ENCODE measurements around the gene ZNF391.
"Not testable (repeated sequence)": the region's sequence is repeated elsewhere in the genome, so short reads cannot be mapped to it uniquely, and the experiment has no call there.

ZNF391 gene

DNA sequence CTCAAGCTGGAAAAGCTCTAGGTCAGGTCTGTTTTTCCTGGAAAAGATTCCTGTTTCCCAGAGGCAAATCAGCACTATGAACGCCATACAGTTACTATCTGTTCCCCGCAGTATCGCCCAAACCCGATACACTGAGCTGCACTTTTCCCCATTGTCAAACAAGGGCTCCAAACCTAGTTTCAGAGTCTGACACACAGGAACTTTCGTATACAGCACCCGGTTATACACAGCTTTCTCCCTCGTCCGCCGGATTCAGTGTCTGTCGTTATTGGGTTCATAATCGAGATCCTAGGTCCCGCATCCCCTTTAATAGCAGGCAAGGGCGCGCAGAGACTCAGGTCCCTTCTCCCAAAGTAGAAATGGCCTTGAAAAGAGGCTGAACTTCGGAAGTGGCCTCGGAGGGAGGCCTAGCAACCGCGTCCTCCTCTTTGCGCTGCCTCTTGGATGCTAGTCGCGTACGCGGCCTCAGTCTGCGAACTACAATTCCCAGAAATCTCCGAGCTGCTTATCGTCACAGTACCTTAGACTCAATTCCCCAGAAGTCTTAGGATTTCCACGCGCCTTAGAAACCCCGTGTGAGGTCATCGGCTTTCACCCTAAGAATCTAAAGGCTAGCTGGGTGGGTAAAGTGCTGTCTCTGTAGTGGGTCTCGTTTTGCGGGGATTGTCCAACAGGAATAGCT is 34.2 kb downstream of the ZNF391 start:
- no peaks in the 10 kb centered on the region for H3K4me1 ChIP-seq (ENCODE audit: control insufficient read depth, insufficient read depth, low read length, poor library complexity, severe bottlenecking)
- no peak overlapping the region for H3K4me3 ChIP-seq (ENCODE audit: extremely low read depth, insufficient read depth, low read length, poor library complexity, severe bottlenecking)
- 94 to 97% methylated on average over 27 of the region's 32 CpGs for WGBS, 2 experiments (ENCODE audit: insufficient coverage in 2 of 2)
- H3K27ac ChIP-seq (ENCODE audit: low read depth, low read length, severe bottlenecking): no peak overlapping the region
- H3K36me3 ChIP-seq (ENCODE audit: control insufficient read depth, insufficient read depth, low read length): no peaks in the 10 kb centered on the region
- no peaks in the 10 kb centered on the region for H3K9me3 ChIP-seq (ENCODE audit: control insufficient read depth, low read length)

DNA sequence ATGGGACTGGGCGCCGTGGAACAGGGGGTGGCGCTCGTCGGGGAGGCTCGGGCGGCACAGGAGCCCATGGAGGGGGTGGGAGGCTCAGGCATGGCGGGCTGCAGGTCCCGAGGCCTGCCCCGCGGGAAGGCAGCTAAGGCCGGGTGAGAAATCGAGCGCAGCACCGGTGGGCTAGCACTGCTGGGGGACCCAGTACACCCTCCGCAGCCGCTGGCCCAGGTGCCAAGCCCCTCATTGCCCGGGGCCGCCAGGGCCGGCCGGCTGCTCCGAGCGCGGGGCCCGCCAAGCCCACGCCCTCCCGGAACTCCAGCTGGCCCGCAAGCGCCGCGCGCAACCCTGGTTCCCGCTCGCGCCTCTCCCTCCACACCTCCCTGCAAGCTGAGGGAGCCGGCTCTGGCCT is 36.3 kb downstream of the ZNF391 start:
- WGBS, 2 experiments (ENCODE audit: insufficient coverage in 2 of 2): 86 to 90% methylated on average over 14 to 22 of the region's 36 CpGs
- H3K27ac ChIP-seq (ENCODE audit: low read depth, low read length, severe bottlenecking); H3K36me3 ChIP-seq (ENCODE audit: control insufficient read depth, insufficient read depth, low read length); H3K4me1 ChIP-seq (ENCODE audit: control insufficient read depth, insufficient read depth, low read length, poor library complexity, severe bottlenecking); H3K9me3 ChIP-seq (ENCODE audit: control insufficient read depth, low read length); H3K4me3 ChIP-seq (ENCODE audit: extremely low read depth, insufficient read depth, low read length, poor library complexity, severe bottlenecking): not testable (repeated sequence)

DNA sequence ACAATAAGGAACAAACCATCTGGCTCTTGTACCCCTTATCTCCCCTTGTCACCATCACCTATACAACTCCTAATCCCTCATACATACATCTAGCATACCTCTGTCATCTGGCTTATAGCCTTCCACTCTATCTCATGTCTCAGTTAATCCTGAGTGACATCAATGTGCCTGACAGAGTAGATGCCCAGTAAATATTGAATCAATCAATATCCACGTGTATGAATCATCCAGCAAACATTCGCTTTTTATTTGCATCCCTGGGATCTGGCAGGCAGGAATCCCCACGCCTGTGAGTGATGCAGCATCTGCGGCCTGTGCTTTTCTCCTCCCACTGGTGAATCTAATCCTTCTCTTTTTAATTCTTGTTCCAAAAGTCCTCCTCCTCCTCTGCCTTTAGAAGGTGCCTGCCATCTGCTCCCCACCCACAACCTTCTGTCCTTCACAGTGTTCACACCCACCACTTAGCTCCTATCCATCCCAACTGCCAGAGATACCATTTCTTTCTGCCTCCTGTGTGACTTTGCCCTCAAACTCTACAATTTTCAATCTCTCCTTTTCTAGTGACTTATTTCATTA is 37.6 kb downstream of the ZNF391 start:
- 86 to 93% methylated on average over 4 of the region's 4 CpGs for WGBS, 2 experiments (ENCODE audit: insufficient coverage in 2 of 2)
- no peak overlapping the region for H3K27ac ChIP-seq (ENCODE audit: low read depth, low read length, severe bottlenecking)

DNA sequence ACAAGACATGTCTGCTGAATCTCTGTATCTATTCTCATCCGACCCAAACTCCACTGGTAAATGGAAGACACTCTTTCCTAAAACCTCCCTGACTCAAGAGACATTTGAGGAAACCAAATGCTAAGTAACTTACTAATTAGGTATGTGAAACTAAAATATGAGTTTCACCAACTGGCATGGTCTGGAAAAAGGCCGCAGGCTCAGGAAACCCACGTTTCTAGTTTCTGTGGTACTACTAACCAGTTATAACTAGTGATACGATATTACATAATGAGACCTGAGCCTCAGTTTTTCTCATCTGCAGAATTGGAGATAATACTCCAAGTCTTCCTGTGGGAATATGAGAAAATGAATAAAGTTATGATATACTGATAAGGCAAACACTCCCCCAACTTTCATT is 39.9 kb downstream of the ZNF391 start:
- no peaks in the 10 kb centered on the region for H3K4me1 ChIP-seq (ENCODE audit: control insufficient read depth, insufficient read depth, low read length, poor library complexity, severe bottlenecking)
- H3K9me3 ChIP-seq (ENCODE audit: control insufficient read depth, low read length): no peaks in the 10 kb centered on the region
- H3K36me3 ChIP-seq (ENCODE audit: control insufficient read depth, insufficient read depth, low read length): no peaks in the 10 kb centered on the region
- WGBS, 2 experiments (ENCODE audit: insufficient coverage in 2 of 2): 94% methylated on average over 3 of the region's 4 CpGs
- H3K4me3 ChIP-seq (ENCODE audit: extremely low read depth, insufficient read depth, low read length, poor library complexity, severe bottlenecking): no peak overlapping the region
- no peak overlapping the region for H3K27ac ChIP-seq (ENCODE audit: low read depth, low read length, severe bottlenecking)

More for the DNA sequence above, 37.6 kb downstream of the ZNF391 start:
- Histone ChIP-seq H3K9me3 (ENCODE audit: control insufficient read depth, low read length) (no peaks in the 10 kb centered on the region), H3K36me3 (ENCODE audit: control insufficient read depth, insufficient read depth, low read length) (no peaks in the 10 kb centered on the region), H3K4me1 (ENCODE audit: control insufficient read depth, insufficient read depth, low read length, poor library complexity, severe bottlenecking) (no peaks in the 10 kb centered on the region), H3K4me3 (ENCODE audit: extremely low read depth, insufficient read depth, low read length, poor library complexity, severe bottlenecking) (no peak overlapping the region)

DNA sequence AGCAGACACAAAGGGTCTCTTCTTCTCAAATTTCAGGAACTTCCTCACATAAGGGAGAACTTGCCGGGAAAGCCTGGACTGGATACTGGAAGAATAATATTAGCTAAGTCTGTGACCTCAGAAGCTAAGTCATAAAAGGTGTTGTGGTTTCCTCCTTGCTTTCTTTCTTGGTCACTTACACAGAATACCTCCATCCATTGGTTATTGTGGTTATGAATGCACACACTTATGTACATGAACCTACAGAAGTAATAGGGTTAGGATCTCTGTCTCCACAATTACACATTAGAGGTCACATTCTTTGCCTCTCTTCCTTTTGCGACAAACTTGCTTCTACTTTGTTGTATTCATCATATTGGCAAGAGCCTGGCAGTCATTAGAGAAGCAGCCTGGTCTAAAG is 40.4 kb downstream of the ZNF391 start:
- H3K4me3 ChIP-seq (ENCODE audit: extremely low read depth, insufficient read depth, low read length, poor library complexity, severe bottlenecking): no peak overlapping the region
- no peaks in the 10 kb centered on the region for H3K9me3 ChIP-seq (ENCODE audit: control insufficient read depth, low read length)
- H3K4me1 ChIP-seq (ENCODE audit: control insufficient read depth, insufficient read depth, low read length, poor library complexity, severe bottlenecking): no peaks in the 10 kb centered on the region
- H3K27ac ChIP-seq (ENCODE audit: low read depth, low read length, severe bottlenecking): no peak overlapping the region
- WGBS, 2 experiments (ENCODE audit: insufficient coverage in 2 of 2): 88% methylated on average over 1 of the region's 2 CpGs; no CpG with 5 or more reads in 1 of the 2 experiments
- no peaks in the 10 kb centered on the region for H3K36me3 ChIP-seq (ENCODE audit: control insufficient read depth, insufficient read depth, low read length)

DNA sequence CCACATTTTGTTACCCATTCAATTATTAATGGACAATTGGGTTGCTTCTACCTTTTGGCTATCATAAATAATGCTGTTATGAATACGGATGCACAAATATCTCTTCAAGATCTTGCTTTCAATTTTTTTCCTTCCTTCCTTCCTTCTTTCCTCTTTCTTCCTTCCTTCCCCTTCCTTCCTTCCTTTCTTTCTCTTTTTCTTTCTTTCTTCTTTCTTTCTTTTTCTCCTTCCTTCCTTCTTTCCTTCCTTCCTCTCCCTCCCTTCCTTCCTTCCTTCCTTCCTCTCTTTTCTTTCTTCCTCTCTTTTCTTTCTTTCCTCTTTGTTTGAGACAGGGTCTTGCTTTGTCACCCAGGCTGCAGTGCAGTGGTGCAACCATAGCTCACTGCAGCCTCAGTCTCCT is 45.2 kb downstream of the ZNF391 start:
- Histone ChIP-seq H3K36me3 (ENCODE audit: control insufficient read depth, insufficient read depth, low read length) (no peaks in the 10 kb centered on the region), H3K9me3 (ENCODE audit: control insufficient read depth, low read length) (no peaks in the 10 kb centered on the region), H3K4me1 (ENCODE audit: control insufficient read depth, insufficient read depth, low read length, poor library complexity, severe bottlenecking) (no peaks in the 10 kb centered on the region), H3K27ac (ENCODE audit: low read depth, low read length, severe bottlenecking) (no peak overlapping the region), H3K4me3 (ENCODE audit: extremely low read depth, insufficient read depth, low read length, poor library complexity, severe bottlenecking) (no peak overlapping the region)
- WGBS, 2 experiments (ENCODE audit: insufficient coverage in 2 of 2): 67 to 82% methylated on average over 1 of the region's 1 CpG

DNA sequence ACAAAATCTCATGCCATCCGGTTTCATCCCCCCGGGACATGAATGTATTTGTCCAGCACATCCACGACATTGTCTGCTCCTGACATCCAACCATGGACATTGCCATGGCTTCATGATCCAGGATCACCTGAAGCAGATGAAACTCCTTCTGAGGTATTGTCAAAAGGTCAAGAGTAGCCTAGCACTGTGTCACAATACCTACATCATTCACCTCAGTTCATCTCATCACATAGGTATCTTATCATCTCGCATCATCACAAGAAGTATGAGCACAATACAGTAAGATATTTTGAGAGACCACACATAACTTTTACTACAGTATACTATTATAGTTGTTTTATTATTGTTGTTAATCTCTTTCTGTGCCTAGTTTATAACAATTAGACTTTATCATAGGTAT is 50.8 kb downstream of the ZNF391 start:
- no peaks in the 10 kb centered on the region for H3K36me3 ChIP-seq (ENCODE audit: control insufficient read depth, insufficient read depth, low read length)
- 83 to 94% methylated on average over 2 to 3 of the region's 4 CpGs for WGBS, 2 experiments (ENCODE audit: insufficient coverage in 2 of 2)

DNA sequence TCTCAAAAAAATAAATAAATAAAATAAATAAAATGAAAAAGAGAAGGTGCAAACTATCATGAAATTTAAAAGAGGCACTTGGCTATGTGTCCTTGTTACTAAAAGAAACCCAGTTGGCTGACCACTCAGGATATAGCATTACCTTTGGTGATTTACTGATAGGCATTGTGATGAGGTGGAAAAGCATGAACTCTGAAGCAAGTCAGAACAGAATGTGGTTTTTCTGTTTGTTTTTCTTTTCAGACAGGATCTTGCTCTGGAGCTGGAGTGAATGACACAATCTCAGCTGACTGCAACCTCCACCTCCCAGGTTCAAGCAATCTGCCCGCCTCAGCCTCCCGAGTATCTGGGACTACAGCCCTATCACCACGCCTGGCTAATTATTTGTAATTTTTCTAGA is 52.4 kb downstream of the ZNF391 start:
- 86 to 93% methylated on average over 2 to 3 of the region's 3 CpGs for WGBS, 2 experiments (ENCODE audit: insufficient coverage in 2 of 2)
- peaks cover 15% of the 10 kb centered on the region for H3K9me3 ChIP-seq (ENCODE audit: control insufficient read depth, low read length)
- H3K36me3 ChIP-seq (ENCODE audit: control insufficient read depth, insufficient read depth, low read length): no peaks in the 10 kb centered on the region
- no peaks in the 10 kb centered on the region for H3K4me1 ChIP-seq (ENCODE audit: control insufficient read depth, insufficient read depth, low read length, poor library complexity, severe bottlenecking)
- no peak overlapping the region for H3K4me3 ChIP-seq (ENCODE audit: extremely low read depth, insufficient read depth, low read length, poor library complexity, severe bottlenecking)
- no peak overlapping the region for H3K27ac ChIP-seq (ENCODE audit: low read depth, low read length, severe bottlenecking)

More for the DNA sequence above, 50.8 kb downstream of the ZNF391 start:
- Histone ChIP-seq H3K27ac (ENCODE audit: low read depth, low read length, severe bottlenecking) (no peak overlapping the region), H3K4me3 (ENCODE audit: extremely low read depth, insufficient read depth, low read length, poor library complexity, severe bottlenecking) (no peak overlapping the region), H3K9me3 (ENCODE audit: control insufficient read depth, low read length) (peaks cover 12% of the 10 kb centered on the region), H3K4me1 (ENCODE audit: control insufficient read depth, insufficient read depth, low read length, poor library complexity, severe bottlenecking) (no peaks in the 10 kb centered on the region)

DNA sequence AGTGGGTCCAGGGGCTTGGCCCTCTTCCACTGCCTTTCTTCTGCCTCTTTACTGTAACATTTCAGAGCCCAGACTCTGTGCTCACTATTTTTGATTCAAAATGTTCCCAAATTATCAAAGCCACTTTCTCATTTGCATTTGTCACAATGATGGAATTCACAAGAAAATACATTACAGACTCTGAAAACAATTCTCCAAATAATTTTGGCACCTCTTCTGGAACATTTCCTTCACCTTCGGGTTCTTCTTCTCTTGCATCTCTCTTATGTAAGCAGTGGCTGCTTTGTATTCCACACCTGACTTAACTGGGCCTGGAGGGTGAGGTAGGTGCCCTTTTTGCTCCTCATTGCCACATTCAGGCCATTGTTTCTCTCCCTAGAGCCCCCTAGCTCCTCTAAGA is 54.4 kb downstream of the ZNF391 start:
- WGBS, 2 experiments (ENCODE audit: insufficient coverage in 2 of 2): 71% methylated on average over 1 of the region's 1 CpG; no CpG with 5 or more reads in 1 of the 2 experiments
- no peak overlapping the region for H3K27ac ChIP-seq (ENCODE audit: low read depth, low read length, severe bottlenecking)
- no peak overlapping the region for H3K4me3 ChIP-seq (ENCODE audit: extremely low read depth, insufficient read depth, low read length, poor library complexity, severe bottlenecking)
- H3K36me3 ChIP-seq (ENCODE audit: control insufficient read depth, insufficient read depth, low read length): no peaks in the 10 kb centered on the region
- H3K4me1 ChIP-seq (ENCODE audit: control insufficient read depth, insufficient read depth, low read length, poor library complexity, severe bottlenecking): no peaks in the 10 kb centered on the region
- peaks cover 15% of the 10 kb centered on the region for H3K9me3 ChIP-seq (ENCODE audit: control insufficient read depth, low read length)

DNA sequence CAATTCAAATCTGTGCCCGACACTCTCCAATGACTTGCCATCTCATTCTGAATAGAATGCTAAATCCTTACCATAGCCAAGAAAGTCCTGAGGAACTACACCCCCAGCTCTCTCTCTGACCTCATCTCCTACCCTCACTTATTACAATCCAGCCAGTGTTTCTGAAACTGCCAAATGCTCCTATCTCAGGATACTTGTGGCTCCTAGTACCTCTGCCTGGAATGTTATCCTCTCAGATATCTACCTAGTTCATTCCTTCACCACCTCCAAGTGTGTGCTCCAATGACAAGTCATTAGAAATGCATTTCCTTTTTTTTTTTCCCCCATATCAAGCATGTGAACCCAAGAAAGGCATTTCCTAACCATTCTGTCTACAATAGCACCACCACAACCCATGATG is 59.9 kb downstream of the ZNF391 start:
- WGBS, 2 experiments (ENCODE audit: insufficient coverage in 2 of 2): 100% methylated on average over 1 of the region's 1 CpG
- peaks cover 60% of the 10 kb centered on the region for H3K9me3 ChIP-seq (ENCODE audit: control insufficient read depth, low read length)
- H3K27ac ChIP-seq (ENCODE audit: low read depth, low read length, severe bottlenecking): no peak overlapping the region
- peaks cover 38% of the 10 kb centered on the region for H3K36me3 ChIP-seq (ENCODE audit: control insufficient read depth, insufficient read depth, low read length)
- no peak overlapping the region for H3K4me3 ChIP-seq (ENCODE audit: extremely low read depth, insufficient read depth, low read length, poor library complexity, severe bottlenecking)
- H3K4me1 ChIP-seq (ENCODE audit: control insufficient read depth, insufficient read depth, low read length, poor library complexity, severe bottlenecking): no peaks in the 10 kb centered on the region

DNA sequence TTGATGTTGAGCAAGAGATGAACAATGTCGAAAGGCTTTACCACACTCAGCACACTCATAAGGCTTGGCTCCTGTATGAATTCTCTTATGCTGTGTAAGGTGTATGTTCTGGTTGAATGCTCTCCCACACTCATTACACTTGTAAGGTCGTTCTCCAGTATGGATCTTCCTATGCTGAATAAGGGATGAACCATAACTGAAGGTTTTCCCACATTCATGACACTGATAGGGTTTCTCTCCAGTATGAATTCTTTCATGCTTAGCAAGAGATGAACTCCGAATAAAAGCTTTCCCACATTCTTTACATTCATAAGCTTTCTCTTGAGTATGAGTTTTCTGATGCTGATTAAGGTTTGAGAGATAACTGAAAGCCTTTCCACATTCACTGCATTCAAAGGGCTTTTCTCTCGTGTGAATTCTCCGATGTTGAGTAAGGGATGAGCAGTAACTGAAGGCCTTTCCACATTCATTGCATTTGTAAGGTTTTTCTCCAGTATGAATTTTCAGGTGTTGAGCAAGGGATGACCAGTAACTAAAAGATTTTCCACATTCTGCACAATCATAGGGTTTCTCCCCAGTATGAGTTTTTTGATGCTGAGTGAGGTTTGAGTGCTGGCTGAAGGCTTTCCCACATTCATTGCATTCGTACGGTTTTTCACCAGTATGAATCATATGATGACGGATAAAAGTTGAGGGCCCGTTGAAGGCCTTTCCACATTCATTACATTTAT is 63.3 kb downstream of the ZNF391 start:
- no peak overlapping the region for H3K4me3 ChIP-seq (ENCODE audit: extremely low read depth, insufficient read depth, low read length, poor library complexity, severe bottlenecking)
- peaks cover 84% of the 10 kb centered on the region for H3K9me3 ChIP-seq (ENCODE audit: control insufficient read depth, low read length)
- no peak overlapping the region for H3K27ac ChIP-seq (ENCODE audit: low read depth, low read length, severe bottlenecking)
- H3K36me3 ChIP-seq (ENCODE audit: control insufficient read depth, insufficient read depth, low read length): peaks cover 71% of the 10 kb centered on the region
- no peaks in the 10 kb centered on the region for H3K4me1 ChIP-seq (ENCODE audit: control insufficient read depth, insufficient read depth, low read length, poor library complexity, severe bottlenecking)
- 100% methylated on average over 1 of the region's 9 CpGs for WGBS, 2 experiments (ENCODE audit: insufficient coverage in 2 of 2)

All from mesodermal cell (in vitro differentiated cells).